GM23248 (cell line): Measurements from ENCODE around the gene ATP2B2. TPM values are rescaled to one million over a fixed set of nuclear protein-coding genes. Genes with fewer than 3 reads are reported as not detected.

Experiments used
- DNase-seq: peaks from one replicate; pipeline ENCODE4 v3.0.0-alpha.2; 2015
- H2AFZ ChIP-seq: fragments of 200-600 bp; sonication (generic); 2 replicates; pipeline ENCODE4 v1.6.1; 2016; ENCODE audit warnings: antibody characterized with exemption
- H3F3A ChIP-seq: fragments of 200-600 bp; sonication (generic); 2 replicates; pipeline ENCODE4 v1.6.1; 2016; ENCODE audit warnings: mild to moderate bottlenecking, antibody characterized with exemption, mixed run types; ENCODE audit not compliant: insufficient read depth
- H3K27ac ChIP-seq: fragments of 200-600 bp; sonication (generic); 2 replicates; pipeline ENCODE4 v1.5.1; 2016; ENCODE audit warnings: mild to moderate bottlenecking
- H3K27me3 ChIP-seq: fragments of 200-600 bp; sonication (generic); replicated peaks from 2 replicates; pipeline ENCODE4 v1.6.1; 2016; ENCODE audit warnings: mild to moderate bottlenecking; ENCODE audit not compliant: insufficient read depth
- H3K36me3 ChIP-seq: fragments of 200-600 bp; sonication (generic); 2 replicates; pipeline ENCODE4 v1.6.1; 2016; ENCODE audit warnings: low read depth, mild to moderate bottlenecking
- H3K4me1 ChIP-seq: fragments of 200-600 bp; sonication (generic); 2 replicates; pipeline ENCODE4 v1.6.1; 2016; ENCODE audit warnings: mild to moderate bottlenecking; ENCODE audit not compliant: insufficient read depth
- H3K4me2 ChIP-seq: fragments of 200-600 bp; sonication (generic); one replicate; pipeline ENCODE4 v1.6.1; 2016; ENCODE audit warnings: mild to moderate bottlenecking; ENCODE audit not compliant: unreplicated experiment
- H3K4me3 ChIP-seq: fragments of 200-600 bp; sonication (generic); 2 replicates; pipeline ENCODE4 v1.5.1; 2016; ENCODE audit warnings: mild to moderate bottlenecking
- H3K79me2 ChIP-seq: fragments of 200-600 bp; sonication (generic); 2 replicates; pipeline ENCODE4 v1.6.1; 2016; ENCODE audit warnings: mild to moderate bottlenecking; ENCODE audit not compliant: insufficient read depth
- H3K9ac ChIP-seq: fragments of 200-600 bp; sonication (generic); 2 replicates; pipeline ENCODE4 v1.6.1; 2016; ENCODE audit warnings: mild to moderate bottlenecking
- H3K9me2 ChIP-seq: fragments of 200-600 bp; sonication (generic); 2 replicates; pipeline ENCODE4 v1.6.1; 2016; ENCODE audit warnings: mixed run types, mild to moderate bottlenecking, moderate library complexity; ENCODE audit not compliant: insufficient read depth
- H3K9me3 ChIP-seq: fragments of 200-600 bp; sonication (generic); one replicate; pipeline ENCODE4 v1.6.1; 2017; ENCODE audit warnings: low read depth
- H4K20me1 ChIP-seq: fragments of 200-600 bp; sonication (generic); 2 replicates; pipeline ENCODE4 v1.6.0; 2016; ENCODE audit not compliant: insufficient read depth
- EZH2 ChIP-seq: fragments of 200-600 bp; sonication (generic); IDR thresholded peaks from 2 replicates; pipeline ENCODE4 v1.6.1; 2018; ENCODE audit warnings: antibody characterized with exemption, mild to moderate bottlenecking; ENCODE audit not compliant: insufficient read depth, poor library complexity, severe bottlenecking
- EZH2phosphoT487 ChIP-seq: fragments of 200-600 bp; sonication (generic); IDR thresholded peaks from 2 replicates; pipeline ENCODE4 v1.6.1; 2018; ENCODE audit warnings: antibody characterized with exemption, moderate library complexity, mild to moderate bottlenecking, low read depth; ENCODE audit not compliant: insufficient read depth
- WGBS, 2 experiments: methylation state at CpG; one replicate each; pipeline ENCODE4 v1.1.6; 2015 to 2017; ENCODE audit warnings: low lambda C conversion rate in 2 of 2, low coverage in 1 of 2; ENCODE audit errors: missing lambda C conversion rate in 2 of 2; 5-methylcytosine and 5-hydroxymethylcytosine counted together
- in situ Hi-C: fragments of 300-500 bp; cut with MboI; formaldehyde crosslinking; loops from 2 replicates; pipeline ENCODE4 v1.15.0; 2020
- polyA plus RNA-seq: library from polyadenylated mRNA; unstranded; fragments of >200 nt; fragmentation: Nextera tagmentation; extraction: Ambion mirVana; gene quantifications from 2 replicates; pipeline ENCODE4 v1.2.1, GENCODE V29; 2016
- total RNA-seq: library from RNA; depleted of rRNA; stranded (reverse); fragments of >200 nt; shearing (Covaris generic); gene quantifications from 2 replicates; pipeline ENCODE4 v1.2.3, GENCODE V29; 2014

ATP2B2 gene
- total and polyA plus RNA-seq, 2 experiments from 2014 or later: not detected

DNA sequence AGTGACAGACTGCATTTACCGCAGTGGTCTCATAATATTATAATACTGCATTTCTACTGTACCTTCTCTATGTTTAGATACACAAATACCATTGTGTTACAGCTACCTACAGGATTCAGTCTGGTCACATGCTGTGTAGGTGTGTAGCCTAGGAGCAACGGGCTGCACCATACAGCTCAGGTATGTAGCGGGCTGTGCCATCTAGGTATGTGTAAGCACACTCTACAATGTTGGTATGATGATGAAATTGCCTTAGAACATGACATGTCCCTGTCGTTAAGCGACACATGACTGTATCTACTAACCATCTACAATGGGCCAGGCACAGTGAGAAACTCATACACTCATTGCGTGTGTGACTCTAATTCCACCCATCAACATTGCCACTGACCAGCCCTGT is 99.0 kb downstream of the ATP2B2 start:
- no peak overlapping the region for H3K27ac ChIP-seq
- WGBS, 2 experiments: 60 to 61% methylated on average over 6 of the region's 6 CpGs
- H3K9me3 ChIP-seq: no peaks in the 10 kb centered on the region
- TF ChIP-seq EZH2phosphoT487 (no peak), EZH2 (no peak)
- H3K4me1 ChIP-seq: no peaks in the 10 kb centered on the region
- H3K4me3 ChIP-seq: no peak overlapping the region
- H3K36me3 ChIP-seq: no peaks in the 10 kb centered on the region
- H4K20me1 ChIP-seq: no peaks in the 10 kb centered on the region
- in situ Hi-C loops: no loop called here
- no peaks in the 10 kb centered on the region for H3K79me2 ChIP-seq
- peaks cover 18% of the 10 kb centered on the region for H3K27me3 ChIP-seq
- H2AFZ ChIP-seq: no peak overlapping the region
- H3F3A ChIP-seq: no peaks in the 10 kb centered on the region
- no peak for DNase-seq
- no peaks in the 10 kb centered on the region for H3K9me2 ChIP-seq
- H3K4me2 ChIP-seq: no peak overlapping the region
- no peak overlapping the region for H3K9ac ChIP-seq

DNA sequence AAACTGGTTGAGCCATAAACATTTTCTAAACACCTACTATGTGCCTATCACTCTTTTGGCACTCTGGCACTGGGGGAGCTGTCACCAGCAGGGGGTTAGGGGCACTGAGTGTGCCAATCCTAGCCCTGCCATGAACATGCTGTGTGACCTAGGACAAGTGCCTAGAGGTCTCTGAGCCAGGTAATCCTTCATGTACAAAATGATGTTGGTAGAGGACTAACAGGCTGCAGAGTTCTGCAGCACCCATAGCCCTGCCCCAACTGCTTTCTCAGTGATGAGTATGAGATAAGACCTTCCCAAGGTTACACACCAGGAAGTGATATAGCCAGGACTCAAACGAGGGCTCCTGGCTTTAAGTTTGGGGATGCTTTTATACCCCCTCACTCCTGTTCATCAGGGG is 99.6 kb downstream of the ATP2B2 start:
- H2AFZ ChIP-seq: no peak overlapping the region
- H3K4me2 ChIP-seq: no peak overlapping the region
- H3K36me3 ChIP-seq: no peaks in the 10 kb centered on the region
- no peaks in the 10 kb centered on the region for H3K79me2 ChIP-seq
- H3K4me1 ChIP-seq: no peaks in the 10 kb centered on the region
- no peaks in the 10 kb centered on the region for H4K20me1 ChIP-seq
- peaks cover 12% of the 10 kb centered on the region for H3K27me3 ChIP-seq
- no peak for DNase-seq
- H3F3A ChIP-seq: no peaks in the 10 kb centered on the region
- H3K27ac ChIP-seq: no peak overlapping the region
- H3K4me3 ChIP-seq: no peak overlapping the region
- H3K9me3 ChIP-seq: no peaks in the 10 kb centered on the region
- no peak overlapping the region for H3K9ac ChIP-seq
- in situ Hi-C loops: no loop called here
- WGBS, 2 experiments: 67% methylated on average over 1 of the region's 1 CpG
- no peaks in the 10 kb centered on the region for H3K9me2 ChIP-seq
- TF ChIP-seq EZH2 (no peak), EZH2phosphoT487 (no peak)

DNA sequence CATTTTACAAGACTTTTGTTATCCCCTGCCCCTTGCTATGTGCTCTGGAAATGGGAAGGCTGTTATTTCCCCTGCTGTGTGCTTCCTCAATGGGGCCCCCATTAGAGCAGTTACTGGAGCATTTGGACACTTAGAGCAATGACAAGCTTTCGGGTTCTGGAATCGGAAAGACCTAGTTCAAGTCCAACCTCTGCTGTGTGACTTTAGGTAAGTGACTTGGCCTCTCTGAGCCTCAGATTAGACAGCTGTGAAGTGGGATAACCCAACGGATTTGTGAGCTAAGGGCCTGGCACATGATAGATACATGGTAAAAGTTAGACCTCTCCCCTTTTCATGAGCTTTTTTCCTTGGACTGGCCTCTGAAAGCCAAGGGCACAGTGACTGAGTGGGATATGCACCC is 100.5 kb downstream of the ATP2B2 start:
- no peak for DNase-seq
- H3K9ac ChIP-seq: no peak overlapping the region
- no peaks in the 10 kb centered on the region for H3K79me2 ChIP-seq
- no peak overlapping the region for H3K27ac ChIP-seq
- no peaks in the 10 kb centered on the region for H3K9me2 ChIP-seq
- in situ Hi-C loops: no loop called here
- no peaks in the 10 kb centered on the region for H3F3A ChIP-seq
- H3K4me3 ChIP-seq: no peak overlapping the region
- WGBS, 2 experiments: 51 to 53% methylated on average over 3 of the region's 3 CpGs
- H3K36me3 ChIP-seq: no peaks in the 10 kb centered on the region
- H3K9me3 ChIP-seq: no peaks in the 10 kb centered on the region
- H4K20me1 ChIP-seq: no peaks in the 10 kb centered on the region
- no peak overlapping the region for H2AFZ ChIP-seq
- TF ChIP-seq EZH2phosphoT487 (no peak), EZH2 (no peak)
- H3K27me3 ChIP-seq: peaks cover 11% of the 10 kb centered on the region
- H3K4me2 ChIP-seq: no peak overlapping the region
- no peaks in the 10 kb centered on the region for H3K4me1 ChIP-seq

DNA sequence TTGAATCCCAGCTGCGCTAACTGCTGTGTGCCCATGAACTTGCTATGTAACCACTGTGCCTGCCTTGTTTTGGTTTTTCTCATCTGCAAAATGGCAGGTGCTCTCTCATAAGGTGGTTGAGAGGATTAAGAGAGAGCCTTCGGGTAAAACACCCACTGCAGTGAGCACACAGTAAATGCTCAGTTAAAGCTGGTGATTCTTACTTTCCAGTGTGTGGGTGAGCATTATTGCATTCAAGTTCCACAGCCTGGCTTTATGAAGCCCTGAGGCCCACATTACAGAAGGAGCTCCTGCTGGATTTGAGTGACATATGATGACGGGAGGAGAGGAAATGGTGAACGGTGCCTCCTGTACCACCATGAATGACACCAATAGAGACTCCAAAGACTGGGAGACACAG is 101.0 kb downstream of the ATP2B2 start:
- H4K20me1 ChIP-seq: no peaks in the 10 kb centered on the region
- H3K9me2 ChIP-seq: no peaks in the 10 kb centered on the region
- no peak for DNase-seq
- TF ChIP-seq EZH2: no peak
- no peaks in the 10 kb centered on the region for H3K9me3 ChIP-seq
- no peak overlapping the region for H3K4me3 ChIP-seq
- no peak overlapping the region for H3K4me2 ChIP-seq
- H3K27me3 ChIP-seq: peaks cover 11% of the 10 kb centered on the region
- no peaks in the 10 kb centered on the region for H3K79me2 ChIP-seq
- no peaks in the 10 kb centered on the region for H3K4me1 ChIP-seq
- H3K9ac ChIP-seq: no peak overlapping the region
- H3K27ac ChIP-seq: no peak overlapping the region
- H3K36me3 ChIP-seq: no peaks in the 10 kb centered on the region
- no peaks in the 10 kb centered on the region for H3F3A ChIP-seq
- WGBS, 2 experiments: 55 to 57% methylated on average over 4 of the region's 4 CpGs
- in situ Hi-C loops: no loop called here
- no peak overlapping the region for H2AFZ ChIP-seq
